ENCODE data around the gene ACAD8.

ACAD8 gene

GRCh38 chr11:134267461-134267860 is 14.1 kb downstream of the ACAD8 start:
- Histone ChIP-seq H3K4me1 (ENCODE audit: low read length) (no peaks in the 10 kb centered on the region), H4K20me1 (ENCODE audit: insufficient read depth, low read length) (no peaks in the 10 kb centered on the region; the same call in 1 of the 2 replicates), H3K4me3 (ENCODE audit: low read length) (no peak overlapping the region), H3K36me3 (replicated peaks; ENCODE audit: low read depth, low read length) (peaks cover 3% of the 10 kb centered on the region), H3K27me3 (ENCODE audit: low read depth, low read length) (no peaks in the 10 kb centered on the region), H3K9me3 (ENCODE audit: insufficient read depth, low read length) (no peaks in the 10 kb centered on the region), H3K9ac (ENCODE audit: low read length) (no peak overlapping the region), H3K4me2 (ENCODE audit: low read length) (no peak overlapping the region), H3K79me2 (ENCODE audit: low read length) (no peaks in the 10 kb centered on the region), H3K27ac (ENCODE audit: low read length) (no peak overlapping the region), H2AFZ (ENCODE audit: low read depth, low read length) (no peak overlapping the region)
- TF ChIP-seq EZH2phosphoT487 (IDR thresholded peaks at IDR 0.05; ENCODE audit: low read depth) (no peak), CTCF (IDR thresholded peaks at IDR 0.05; ENCODE audit: low read depth, low read length) (no peak)

GRCh38 chr11:134267966-134268365 is 14.6 kb downstream of the ACAD8 start:
- H3K36me3 ChIP-seq (replicated peaks; ENCODE audit: low read depth, low read length): no peaks in the 10 kb centered on the region
- no peaks in the 10 kb centered on the region for H3K79me2 ChIP-seq (ENCODE audit: low read length)
- H3K4me1 ChIP-seq (ENCODE audit: low read length): no peaks in the 10 kb centered on the region
- no peak overlapping the region for H3K27ac ChIP-seq (ENCODE audit: low read length)
- no peaks in the 10 kb centered on the region for H4K20me1 ChIP-seq (ENCODE audit: insufficient read depth, low read length)
- no peak overlapping the region for H3K4me2 ChIP-seq (ENCODE audit: low read length)
- no peak overlapping the region for H3K4me3 ChIP-seq (ENCODE audit: low read length)
- no peaks in the 10 kb centered on the region for H3K27me3 ChIP-seq (ENCODE audit: low read depth, low read length)
- no peak overlapping the region for H2AFZ ChIP-seq (ENCODE audit: low read depth, low read length)
- TF ChIP-seq EZH2phosphoT487 (IDR thresholded peaks at IDR 0.05; ENCODE audit: low read depth) (no peak), CTCF (IDR thresholded peaks at IDR 0.05; ENCODE audit: low read depth, low read length) (no peak)
- no peaks in the 10 kb centered on the region for H3K9me3 ChIP-seq (ENCODE audit: insufficient read depth, low read length)
- H3K9ac ChIP-seq (ENCODE audit: low read length): no peak overlapping the region

- no peaks in the 10 kb centered on the region for H3K4me1 ChIP-seq (ENCODE audit: low read length)
- H4K20me1 ChIP-seq (ENCODE audit: insufficient read depth, low read length): no peaks in the 10 kb centered on the region
- H3K79me2 ChIP-seq (ENCODE audit: low read length): no peaks in the 10 kb centered on the region
- H2AFZ ChIP-seq (ENCODE audit: low read depth, low read length): no peak overlapping the region
- TF ChIP-seq EZH2phosphoT487 (IDR thresholded peaks at IDR 0.05; ENCODE audit: low read depth) (no peak), CTCF (IDR thresholded peaks at IDR 0.05; ENCODE audit: low read depth, low read length) (0 out of 2 replicates have a peak, but pooled peaks have one; percentile 4)
- no peak overlapping the region for H3K27ac ChIP-seq (ENCODE audit: low read length)
- peaks cover 6% of the 10 kb centered on the region for H3K27me3 ChIP-seq (ENCODE audit: low read depth, low read length)
- H3K36me3 ChIP-seq (replicated peaks; ENCODE audit: low read depth, low read length): no peaks in the 10 kb centered on the region
- H3K9ac ChIP-seq (ENCODE audit: low read length): no peak overlapping the region
- H3K9me3 ChIP-seq (ENCODE audit: insufficient read depth, low read length): no peaks in the 10 kb centered on the region
- H3K4me3 ChIP-seq (ENCODE audit: low read length): no peak overlapping the region
- no peak overlapping the region for H3K4me2 ChIP-seq (ENCODE audit: low read length)
Measured at GRCh38 chr11:134270250-134270714, 16.9 kb downstream of the ACAD8 start.

GRCh38 chr11:134271978-134272377 is 18.6 kb downstream of the ACAD8 start:
- H3K9ac ChIP-seq (ENCODE audit: low read length): no peak overlapping the region
- no peak overlapping the region for H3K27ac ChIP-seq (ENCODE audit: low read length)
- no peak overlapping the region for H2AFZ ChIP-seq (ENCODE audit: low read depth, low read length)
- TF ChIP-seq CTCF (IDR thresholded peaks at IDR 0.05; ENCODE audit: low read depth, low read length) (no peak), EZH2phosphoT487 (IDR thresholded peaks at IDR 0.05; ENCODE audit: low read depth) (no peak)
- H3K27me3 ChIP-seq (ENCODE audit: low read depth, low read length): peaks cover 6% of the 10 kb centered on the region
- no peaks in the 10 kb centered on the region for H4K20me1 ChIP-seq (ENCODE audit: insufficient read depth, low read length)
- no peaks in the 10 kb centered on the region for H3K79me2 ChIP-seq (ENCODE audit: low read length)
- H3K4me1 ChIP-seq (ENCODE audit: low read length): no peaks in the 10 kb centered on the region
- no peak overlapping the region for H3K4me2 ChIP-seq (ENCODE audit: low read length)
- H3K36me3 ChIP-seq (replicated peaks; ENCODE audit: low read depth, low read length): no peaks in the 10 kb centered on the region
- no peaks in the 10 kb centered on the region for H3K9me3 ChIP-seq (ENCODE audit: insufficient read depth, low read length)
- H3K4me3 ChIP-seq (ENCODE audit: low read length): no peak overlapping the region
